GM21528 (cell line): ENCODE results near the gene ADGRL4.
"Not testable (repeated sequence)": the region's sequence is repeated elsewhere in the genome, so short reads cannot be mapped to it uniquely, and the experiment has no call there.

Experiments
- ATAC-seq: cut with Tn5 transposase; IDR thresholded peaks from one replicate; pipeline ENCODE4 v1.9.1; 2021; ENCODE audit warnings: mild to moderate bottlenecking, moderate library complexity; ENCODE audit not compliant: unreplicated experiment, low FRiP score

ADGRL4 gene

GRCh38 chr1:79006564-79006963, at the start of gene ADGRL4:
TSS of gene ADGRL4 (minus strand) at chr1:79006730. CDS start at chr1:79006654, 76 bp downstream.
- ATAC-seq, result no peak

- no peak for ATAC-seq
Observed at GRCh38 chr1:79055856-79056255, 49.3 kb upstream of the ADGRL4 start.

- peak; percentile 98 for ATAC-seq
Observed at GRCh38 chr1:79052829-79053449, 46.4 kb upstream of the ADGRL4 start.

GRCh38 chr1:79044974-79045650, 38.6 kb upstream of the ADGRL4 start:
- ATAC-seq, result no peak

- no peak for ATAC-seq
Observed at GRCh38 chr1:79043506-79043905, 37.0 kb upstream of the ADGRL4 start.

- peak; percentile 1 for ATAC-seq
Observed at GRCh38 chr1:79042539-79042938, 36.0 kb upstream of the ADGRL4 start.

GRCh38 chr1:79042117-79042516, 35.6 kb upstream of the ADGRL4 start:
- peak; percentile 62 for ATAC-seq

- ATAC-seq, result no peak
Observed at GRCh38 chr1:79041666-79042065, 35.1 kb upstream of the ADGRL4 start.

- peak; percentile 87 for ATAC-seq
Observed at GRCh38 chr1:79040424-79041082, 34.0 kb upstream of the ADGRL4 start.

- no peak for ATAC-seq
Observed at GRCh38 chr1:79037085-79037484, 30.6 kb upstream of the ADGRL4 start.

GRCh38 chr1:79012500-79012899, 6.0 kb upstream of the ADGRL4 start:
- no peak for ATAC-seq

- ATAC-seq, result no peak
Observed at GRCh38 chr1:79010589-79010988, 4.1 kb upstream of the ADGRL4 start.

- no peak for ATAC-seq
Observed at GRCh38 chr1:79005945-79006344, 585 bp downstream of the ADGRL4 start.

GRCh38 chr1:79004916-79005315, 1.6 kb downstream of the ADGRL4 start:
- no peak for ATAC-seq

- ATAC-seq, result no peak
Observed at GRCh38 chr1:78996791-78997190, 9.7 kb downstream of the ADGRL4 start.

- ATAC-seq, result no peak
Observed at GRCh38 chr1:78987042-78987441, 19.5 kb downstream of the ADGRL4 start.

GRCh38 chr1:78980511-78980910, 26.0 kb downstream of the ADGRL4 start:
- ATAC-seq, result no peak

GRCh38 chr1:78972723-78973122, 33.8 kb downstream of the ADGRL4 start:
- no peak for ATAC-seq

GRCh38 chr1:78967091-78967490, 39.4 kb downstream of the ADGRL4 start:
- not testable (repeated sequence) for ATAC-seq

GRCh38 chr1:78958711-78959110, 47.8 kb downstream of the ADGRL4 start:
- no peak for ATAC-seq

- ATAC-seq, result no peak
Observed at GRCh38 chr1:78950826-78951225, 55.7 kb downstream of the ADGRL4 start.

- no peak for ATAC-seq
Observed at GRCh38 chr1:78949227-78949626, 57.3 kb downstream of the ADGRL4 start.
